Prostate gland (tissue), 2 donors: ENCODE results near the gene TBX5. TPM values are rescaled to one million over a fixed set of nuclear protein-coding genes. Genes with fewer than 3 reads are reported as not detected.

Experiments used
- DNase-seq: peaks from one replicate; pipeline ENCODE4 v3.0.0-alpha.2; 2019; ENCODE audit warnings: low spot score
- H3K27ac ChIP-seq, 2 donors: fragments of 200-600 bp; sonication (generic); 2 replicates each; pipeline ENCODE4 v1.5.1; 2017 to 2019
- H3K27me3 ChIP-seq: fragments of 200-600 bp; sonication (generic); replicated peaks from 2 replicates; pipeline ENCODE4 v1.5.1; 2019; ENCODE audit not compliant: insufficient read depth
- H3K36me3 ChIP-seq, 2 donors: fragments of 200-600 bp; sonication (generic); 1 replicate in 1 of 2; 2 replicates in 1 of 2; pipeline versions ENCODE4 v1.5.1 to v1.8.1; 2017 to 2019
- H3K4me1 ChIP-seq: fragments of 200-600 bp; sonication (generic); replicated peaks from 2 replicates; pipeline ENCODE4 v1.5.1; 2019
- H3K4me3 ChIP-seq, 2 donors: fragments of 200-600 bp; sonication (generic); 2 replicates each; pipeline ENCODE4 v1.5.1; 2017 to 2019
- H3K9me3 ChIP-seq: fragments of 200-600 bp; sonication (generic); 2 replicates; pipeline ENCODE4 v1.5.1; 2017
- POLR2A ChIP-seq: fragments of 450-650 bp; IDR thresholded peaks from one replicate; pipeline ENCODE4 v1.6.1; 2016; ENCODE audit warnings: antibody characterized with exemption, mild to moderate bottlenecking
- POLR2AphosphoS5 ChIP-seq: sonication (generic); formaldehyde crosslinking; IDR thresholded peaks from one replicate; pipeline ENCODE4 v1.6.1; 2017; ENCODE audit warnings: antibody characterized with exemption
- WGBS: methylation state at CpG from one replicate; pipeline ENCODE4 v1.1.5; 2018; 5-methylcytosine and 5-hydroxymethylcytosine counted together
- intact Hi-C: fragments of 100-400 bp; cut with DNase I; formaldehyde crosslinking; loops from one replicate; pipeline ENCODE4 v1.14.2; 2022
- total RNA-seq, 2 donors: library from RNA; depleted of rRNA; stranded (reverse); fragments of >200 nt; gene quantifications; one replicate each; pipeline ENCODE4 v1.1.0, GENCODE V29; 2016
- TF ChIP-seq, protein P1 (sequence below), 4 experiments: fragments of 200-600 bp in 2 of 4; fragments of 450-650 bp in 2 of 4; sonication (generic) in 2 of 4; IDR thresholded peaks; 1 replicate in 3 of 4; 2 replicates in 1 of 4; pipeline ENCODE4 v1.5.1; 2016 to 2019; ENCODE audit warnings: antibody characterized with exemption in 4 of 4, mild to moderate bottlenecking in 2 of 4, moderate library complexity in 2 of 4

TBX5 gene
- total RNA-seq, 2 donors from 2014 or later, result 0.34 to 4.9 TPM

DNA sequence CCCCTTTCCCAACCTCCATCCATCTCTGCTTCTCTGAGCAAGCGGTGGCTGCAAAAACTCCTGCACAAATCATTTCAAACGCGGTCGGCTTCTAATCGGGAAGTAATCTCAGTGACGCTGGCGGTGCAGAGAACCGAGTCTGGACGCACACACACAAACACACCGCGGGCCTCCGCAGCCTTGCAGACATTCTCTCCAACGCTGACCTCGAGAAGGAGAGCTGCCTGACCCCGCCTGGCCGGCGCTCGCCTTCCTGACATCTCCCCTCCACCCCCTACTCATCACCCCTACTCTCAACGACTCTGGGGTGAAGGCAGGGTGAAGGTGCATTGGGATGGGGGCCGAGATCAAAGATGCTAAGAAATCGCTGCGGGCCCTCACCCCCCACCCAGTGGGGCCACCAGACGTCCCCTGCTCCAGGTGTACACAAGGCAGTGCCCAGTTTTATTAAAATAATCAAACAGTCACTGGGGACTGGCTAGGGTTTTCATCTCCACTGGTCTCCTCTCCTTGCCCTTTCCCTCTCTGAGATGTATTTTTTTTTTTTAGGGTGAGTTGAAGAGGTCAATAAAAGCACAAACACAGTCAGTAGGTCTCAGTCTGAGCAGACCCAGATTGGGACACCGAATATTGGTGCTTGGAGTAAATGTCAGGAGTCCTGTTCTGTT, 506 bp upstream of the TBX5 start:
- peak overlapping the region in 1 of 2 donors; percentile 60 for H3K27ac ChIP-seq
- no peaks in the 10 kb centered on the region for H3K4me1 ChIP-seq
- 13% methylated on average over 24 of the region's 24 CpGs for WGBS
- no peak for TF ChIP-seq POLR2AphosphoS5
- no peak for TF ChIP-seq POLR2A
- TF ChIP-seq, protein P1, sequence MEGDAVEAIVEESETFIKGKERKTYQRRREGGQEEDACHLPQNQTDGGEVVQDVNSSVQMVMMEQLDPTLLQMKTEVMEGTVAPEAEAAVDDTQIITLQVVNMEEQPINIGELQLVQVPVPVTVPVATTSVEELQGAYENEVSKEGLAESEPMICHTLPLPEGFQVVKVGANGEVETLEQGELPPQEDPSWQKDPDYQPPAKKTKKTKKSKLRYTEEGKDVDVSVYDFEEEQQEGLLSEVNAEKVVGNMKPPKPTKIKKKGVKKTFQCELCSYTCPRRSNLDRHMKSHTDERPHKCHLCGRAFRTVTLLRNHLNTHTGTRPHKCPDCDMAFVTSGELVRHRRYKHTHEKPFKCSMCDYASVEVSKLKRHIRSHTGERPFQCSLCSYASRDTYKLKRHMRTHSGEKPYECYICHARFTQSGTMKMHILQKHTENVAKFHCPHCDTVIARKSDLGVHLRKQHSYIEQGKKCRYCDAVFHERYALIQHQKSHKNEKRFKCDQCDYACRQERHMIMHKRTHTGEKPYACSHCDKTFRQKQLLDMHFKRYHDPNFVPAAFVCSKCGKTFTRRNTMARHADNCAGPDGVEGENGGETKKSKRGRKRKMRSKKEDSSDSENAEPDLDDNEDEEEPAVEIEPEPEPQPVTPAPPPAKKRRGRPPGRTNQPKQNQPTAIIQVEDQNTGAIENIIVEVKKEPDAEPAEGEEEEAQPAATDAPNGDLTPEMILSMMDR (IDR thresholded peaks at IDR 0.05), result no peak
- H3K9me3 ChIP-seq, result no peaks in the 10 kb centered on the region
- H3K4me3 ChIP-seq, result peak overlapping the region in 1 of 2 donors; percentile 28
- no peak for DNase-seq
- intact Hi-C loops, result loop anchor here (2.0 kb wide), 1 partner anchor 270 kb away; no protein-coding TSS in a partner anchor
- peaks cover 29% of the 10 kb centered on the region for H3K27me3 ChIP-seq
- no peaks in the 10 kb centered on the region for H3K36me3 ChIP-seq

DNA sequence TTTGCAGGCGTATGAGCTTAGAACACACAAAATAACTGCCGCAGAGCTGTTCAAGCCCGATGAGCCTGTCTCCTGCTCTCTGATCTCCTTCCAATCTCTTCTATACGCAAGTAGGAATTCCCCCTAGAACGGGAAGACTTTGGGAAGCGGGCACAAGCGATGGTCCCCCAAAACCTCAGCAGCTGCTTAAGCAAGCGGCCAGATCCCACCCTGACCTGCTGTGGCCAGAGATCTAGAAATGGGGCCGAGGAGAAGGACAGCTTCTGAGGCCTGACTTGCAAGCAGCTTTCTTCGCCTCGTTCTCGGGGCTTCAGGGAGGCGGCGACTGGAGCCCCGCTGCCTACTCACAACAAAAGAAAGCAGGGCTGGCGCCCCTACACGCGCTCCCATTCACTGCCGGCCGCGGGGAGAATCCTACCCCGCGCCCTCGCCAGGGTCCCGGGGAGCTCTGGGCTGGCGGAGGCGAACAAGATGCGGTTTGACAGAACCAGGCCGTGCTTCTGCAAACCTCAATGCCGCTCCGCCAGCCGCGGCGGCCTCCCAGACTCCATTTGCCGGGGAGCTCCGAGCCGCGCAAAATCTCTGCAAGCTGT, 922 bp downstream of the TBX5 start:
- H3K27me3 ChIP-seq, result peaks cover 38% of the 10 kb centered on the region
- WGBS, result 6% methylated on average over 38 of the region's 38 CpGs
- no peaks in the 10 kb centered on the region for H3K36me3 ChIP-seq
- no peaks in the 10 kb centered on the region for H3K4me1 ChIP-seq
- TF ChIP-seq, protein P1 (IDR thresholded peaks at IDR 0.05), result no peak
- no peak for TF ChIP-seq POLR2A
- no peak for TF ChIP-seq POLR2AphosphoS5
- H3K4me3 ChIP-seq, result peak overlapping the region; percentile 10 to 28
- H3K27ac ChIP-seq, result peak overlapping the region; percentile 12 to 60
- H3K9me3 ChIP-seq, result no peaks in the 10 kb centered on the region
- DNase-seq, result no peak
- intact Hi-C loops, result loop anchor here (5.0 kb wide), 1 partner anchor 1352 kb away; no protein-coding TSS in a partner anchor

DNA sequence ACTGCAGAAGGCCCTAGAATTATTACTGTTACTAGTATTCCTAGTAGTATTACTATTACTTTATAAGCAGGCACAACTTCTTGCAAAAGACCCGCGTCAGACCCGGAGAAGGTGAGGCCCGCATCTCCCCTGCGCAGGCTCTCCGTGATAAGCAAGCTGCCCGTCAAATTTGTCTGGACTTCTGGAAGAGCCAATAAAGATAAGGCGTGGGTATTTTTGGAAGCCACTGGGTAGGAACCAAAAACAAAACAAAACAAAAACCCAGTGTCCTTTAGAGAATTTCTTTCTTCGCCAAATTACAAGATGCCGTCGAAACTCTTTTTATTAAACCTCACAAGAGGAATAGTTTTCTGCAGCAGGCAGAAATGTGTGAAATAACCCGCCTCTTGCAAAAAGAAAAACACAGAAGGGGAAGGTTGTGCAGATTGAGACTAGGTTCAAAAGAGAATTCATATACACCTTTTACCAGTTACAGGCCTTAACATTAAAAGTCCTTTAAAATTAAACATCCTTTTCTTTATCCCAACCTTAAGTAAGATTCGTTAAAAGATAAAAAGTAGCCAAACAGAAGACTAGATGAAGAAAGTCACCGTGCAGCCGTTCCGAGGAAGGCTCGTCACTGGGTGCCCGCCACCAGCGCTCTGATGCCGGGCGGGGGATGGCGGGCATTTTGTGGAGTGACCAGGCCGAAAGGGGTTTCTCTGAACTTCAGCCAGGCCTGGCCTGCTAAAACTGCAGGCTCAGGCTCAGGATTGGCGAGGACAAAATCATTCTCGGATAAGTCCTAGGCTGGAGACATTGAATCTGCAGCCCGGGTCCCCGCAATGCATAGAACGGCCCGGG, 1.6 kb downstream of the TBX5 start:
- intact Hi-C loops, result loop anchor here (5.0 kb wide), 1 partner anchor 1353 kb away; no protein-coding TSS in a partner anchor
- Histone ChIP-seq H3K27ac (peak overlapping the region in 1 of 2 donors; percentile 60), H3K4me1 (no peaks in the 10 kb centered on the region), H3K9me3 (no peaks in the 10 kb centered on the region), H3K27me3 (peaks cover 45% of the 10 kb centered on the region), H3K36me3 (no peaks in the 10 kb centered on the region), H3K4me3 (peak overlapping the region in 1 of 2 donors; percentile 28)
- no peak for TF ChIP-seq POLR2A
- TF ChIP-seq, protein P1 (IDR thresholded peaks at IDR 0.05), result no peak
- TF ChIP-seq POLR2AphosphoS5, result no peak
- 21% methylated on average over 29 of the region's 29 CpGs for WGBS
- DNase-seq, result no peak

DNA sequence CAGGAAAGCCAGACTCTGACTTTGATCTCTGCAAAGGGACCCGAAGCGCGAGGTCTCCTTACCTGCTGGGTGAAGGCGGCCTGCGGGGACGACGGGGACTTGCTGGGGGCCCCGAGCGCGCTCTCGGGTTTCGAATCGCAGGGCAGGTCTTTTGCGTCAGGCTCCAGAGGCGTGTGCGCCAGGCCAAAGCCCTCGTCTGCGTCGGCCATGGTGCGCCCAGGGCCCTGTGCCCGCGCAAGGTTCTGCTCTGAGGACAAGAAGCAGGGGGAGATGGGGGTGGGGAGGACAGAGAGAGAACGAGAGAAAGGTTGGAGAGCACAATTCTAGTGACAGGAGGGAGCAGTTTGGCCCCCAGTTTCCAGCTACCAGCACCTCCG, 2.3 kb downstream of the TBX5 start:
- Histone ChIP-seq H3K27me3 (peaks cover 42% of the 10 kb centered on the region), H3K4me1 (no peaks in the 10 kb centered on the region), H3K4me3 (no peak overlapping the region), H3K36me3 (no peaks in the 10 kb centered on the region), H3K9me3 (no peaks in the 10 kb centered on the region), H3K27ac (peak overlapping the region in 1 of 2 donors; percentile 19)
- 27% methylated on average over 24 of the region's 24 CpGs for WGBS
- TF ChIP-seq, protein P1 (IDR thresholded peaks at IDR 0.05), result no peak
- TF ChIP-seq POLR2AphosphoS5 (no peak), POLR2A (no peak)
- DNase-seq, result no peak
- intact Hi-C loops, result loop anchor here (5.0 kb wide), 1 partner anchor 1354 kb away; no protein-coding TSS in a partner anchor
